ENCODE results near the gene UBE2G2.

Gene UBE2G2

DNA sequence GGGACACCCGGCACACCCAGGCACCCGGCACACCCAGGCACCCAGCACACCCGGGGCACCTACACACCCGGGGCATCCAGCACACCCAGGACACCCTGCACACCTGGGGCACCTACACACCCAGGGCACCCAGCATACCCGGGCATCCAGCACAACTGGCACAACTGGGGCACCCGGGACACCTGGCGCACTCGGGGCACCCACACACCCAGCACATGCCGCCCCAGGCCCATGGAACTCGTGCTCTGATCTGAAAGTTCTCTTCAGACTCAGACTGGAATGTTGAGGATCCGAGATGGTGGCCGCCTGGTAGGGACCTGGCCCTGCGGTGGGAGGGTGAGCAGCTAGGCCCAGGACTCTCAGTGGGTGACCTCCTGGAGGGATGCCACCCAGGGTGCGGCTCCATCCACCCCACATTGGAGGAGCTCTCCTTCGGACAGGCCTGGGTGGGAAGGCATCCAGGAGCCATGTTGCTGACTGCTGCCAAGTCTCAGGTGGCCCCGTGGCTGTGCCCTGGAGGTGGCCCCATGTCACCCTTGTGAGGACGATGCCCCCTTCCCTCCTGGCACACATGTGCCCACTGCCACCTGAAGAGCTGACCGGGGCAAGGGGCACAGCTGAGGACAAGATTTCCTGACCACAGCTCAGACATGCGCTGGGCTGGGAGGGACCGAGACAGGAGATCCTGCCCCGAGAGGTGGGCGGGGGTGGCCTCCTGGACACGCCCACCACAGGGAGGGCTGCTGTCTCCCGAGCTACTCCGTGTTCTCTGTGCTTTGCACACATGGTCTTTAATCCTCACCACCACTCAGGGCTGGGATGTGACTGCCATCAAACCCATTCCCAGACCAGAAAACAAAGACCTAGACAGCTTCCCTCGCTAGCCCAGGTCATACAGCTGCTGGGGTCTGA is 37.0 kb downstream of the UBE2G2 start:
- no peak overlapping the region for H3K27ac ChIP-seq (ENCODE audit: low read length)
- no peak overlapping the region for H2AFZ ChIP-seq (ENCODE audit: low read depth, low read length)
- DNase-seq (no peak), ATAC-seq (ENCODE audit: insufficient read depth, low read depth) (no peak)
- no peak overlapping the region for H3K4me3 ChIP-seq (ENCODE audit: low read depth in 1 of 2, low read length in 2 of 2)
- peaks cover 8% of the 10 kb centered on the region for H4K20me1 ChIP-seq (ENCODE audit: insufficient read depth, low read length)
- no peak overlapping the region for H3K4me2 ChIP-seq (ENCODE audit: insufficient read depth, low read length)
- no peaks in the 10 kb centered on the region for H3K9me3 ChIP-seq (ENCODE audit: insufficient read depth, low read length, severe bottlenecking)
- TF ChIP-seq EZH2 (IDR thresholded peaks at IDR 0.05; ENCODE audit: borderline replicate concordance, low read depth, low read length, severe bottlenecking), result no peak
- TF ChIP-seq, protein P1, sequence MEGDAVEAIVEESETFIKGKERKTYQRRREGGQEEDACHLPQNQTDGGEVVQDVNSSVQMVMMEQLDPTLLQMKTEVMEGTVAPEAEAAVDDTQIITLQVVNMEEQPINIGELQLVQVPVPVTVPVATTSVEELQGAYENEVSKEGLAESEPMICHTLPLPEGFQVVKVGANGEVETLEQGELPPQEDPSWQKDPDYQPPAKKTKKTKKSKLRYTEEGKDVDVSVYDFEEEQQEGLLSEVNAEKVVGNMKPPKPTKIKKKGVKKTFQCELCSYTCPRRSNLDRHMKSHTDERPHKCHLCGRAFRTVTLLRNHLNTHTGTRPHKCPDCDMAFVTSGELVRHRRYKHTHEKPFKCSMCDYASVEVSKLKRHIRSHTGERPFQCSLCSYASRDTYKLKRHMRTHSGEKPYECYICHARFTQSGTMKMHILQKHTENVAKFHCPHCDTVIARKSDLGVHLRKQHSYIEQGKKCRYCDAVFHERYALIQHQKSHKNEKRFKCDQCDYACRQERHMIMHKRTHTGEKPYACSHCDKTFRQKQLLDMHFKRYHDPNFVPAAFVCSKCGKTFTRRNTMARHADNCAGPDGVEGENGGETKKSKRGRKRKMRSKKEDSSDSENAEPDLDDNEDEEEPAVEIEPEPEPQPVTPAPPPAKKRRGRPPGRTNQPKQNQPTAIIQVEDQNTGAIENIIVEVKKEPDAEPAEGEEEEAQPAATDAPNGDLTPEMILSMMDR (IDR thresholded peaks at IDR 0.05; ENCODE audit: borderline replicate concordance, extremely low read depth, low read length, poor library complexity, severe bottlenecking), result no peak
- H3K27me3 ChIP-seq (ENCODE audit: insufficient read depth, low read length, poor library complexity), result no peaks in the 10 kb centered on the region
- no peaks in the 10 kb centered on the region for H3K4me1 ChIP-seq (ENCODE audit: insufficient read depth, low read length)
- peaks cover 7% of the 10 kb centered on the region; the same call in 1 of the 2 replicates for H3K36me3 ChIP-seq (ENCODE audit: insufficient read depth, low read length)
- H3K79me2 ChIP-seq (ENCODE audit: insufficient read depth, low read length), result no peaks in the 10 kb centered on the region
- no peak overlapping the region for H3K9ac ChIP-seq (ENCODE audit: low read depth, low read length)

DNA sequence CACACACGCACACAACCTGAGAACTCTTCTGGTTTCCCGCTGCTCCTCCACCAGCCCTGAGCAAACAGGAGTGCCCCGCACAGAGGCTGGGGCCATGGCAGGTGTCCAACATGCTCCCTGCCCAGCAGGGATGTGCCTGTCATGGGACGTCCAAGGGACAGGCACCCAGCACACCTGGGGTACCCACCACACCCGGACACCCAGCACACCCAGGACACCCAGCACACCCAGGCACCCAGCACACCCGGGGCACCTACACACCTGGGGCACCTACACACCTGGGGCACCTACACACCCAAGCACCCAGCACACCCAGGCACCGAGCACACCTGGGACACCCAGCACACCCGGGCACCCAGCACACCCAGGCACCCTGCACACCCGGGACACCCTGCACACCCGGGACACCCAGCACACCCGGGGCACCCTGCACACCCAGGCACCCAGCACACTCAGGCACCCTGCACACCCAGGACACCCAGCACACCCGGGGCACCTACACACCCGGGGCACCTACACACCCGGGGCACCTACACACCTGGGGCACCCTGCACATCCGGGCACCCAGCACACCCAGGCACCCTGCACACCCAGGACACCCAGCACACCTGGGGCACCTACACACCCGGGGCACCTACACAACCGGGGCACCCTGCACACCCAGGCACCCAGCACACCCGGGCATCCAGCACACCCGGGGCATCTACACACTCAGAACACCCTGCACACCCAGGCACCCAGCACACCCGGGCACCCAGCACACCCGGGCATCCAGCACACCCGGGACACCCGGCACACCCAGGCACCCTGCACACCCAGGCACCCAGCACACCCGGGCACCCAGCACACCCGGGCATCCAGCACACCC is 37.9 kb downstream of the UBE2G2 start:
- Histone ChIP-seq H3K4me1 (ENCODE audit: insufficient read depth, low read length) (no peaks in the 10 kb centered on the region), H3K4me2 (ENCODE audit: insufficient read depth, low read length) (no peak overlapping the region), H2AFZ (ENCODE audit: low read depth, low read length) (no peak overlapping the region), H3K27ac (ENCODE audit: low read length) (no peak overlapping the region), H3K4me3 (ENCODE audit: low read depth in 1 of 2, low read length in 2 of 2) (no peak overlapping the region), H3K79me2 (ENCODE audit: insufficient read depth, low read length) (no peaks in the 10 kb centered on the region), H3K9me3 (ENCODE audit: insufficient read depth, low read length, severe bottlenecking) (no peaks in the 10 kb centered on the region), H3K36me3 (ENCODE audit: insufficient read depth, low read length) (peaks cover 3% of the 10 kb centered on the region; the same call in 1 of the 2 replicates), H4K20me1 (ENCODE audit: insufficient read depth, low read length) (peaks cover 6% of the 10 kb centered on the region), H3K9ac (ENCODE audit: low read depth, low read length) (no peak overlapping the region), H3K27me3 (ENCODE audit: insufficient read depth, low read length, poor library complexity) (no peaks in the 10 kb centered on the region)
- DNase-seq, result no peak
- ATAC-seq (ENCODE audit: insufficient read depth, low read depth), result no peak
- TF ChIP-seq, protein P1 (IDR thresholded peaks at IDR 0.05; ENCODE audit: borderline replicate concordance, extremely low read depth, low read length, poor library complexity, severe bottlenecking), result no peak
- TF ChIP-seq EZH2 (IDR thresholded peaks at IDR 0.05; ENCODE audit: borderline replicate concordance, low read depth, low read length, severe bottlenecking), result no peak

DNA sequence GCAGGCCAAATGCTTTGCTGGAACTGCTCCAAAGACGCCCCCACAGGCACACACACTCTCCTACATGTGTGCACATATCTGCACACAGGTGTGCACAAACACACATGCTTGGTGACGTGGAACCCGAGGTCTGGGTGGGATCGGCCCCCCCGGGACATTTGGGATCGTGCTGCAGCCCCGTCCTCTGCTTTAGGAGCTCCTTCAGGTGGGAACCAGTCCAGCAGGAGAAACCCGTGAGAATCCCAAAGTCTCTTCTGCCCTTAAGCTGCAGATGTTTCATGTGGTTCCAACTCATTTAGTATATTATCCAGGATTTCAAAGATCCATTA is 38.6 kb downstream of the UBE2G2 start:
- H3K4me1 ChIP-seq (ENCODE audit: insufficient read depth, low read length), result no peaks in the 10 kb centered on the region

More for the DNA sequence above, 38.6 kb downstream of the UBE2G2 start:
- no peak overlapping the region for H3K4me3 ChIP-seq (ENCODE audit: low read depth in 1 of 2, low read length in 2 of 2)
- H3K4me2 ChIP-seq (ENCODE audit: insufficient read depth, low read length), result no peak overlapping the region
- ATAC-seq (ENCODE audit: insufficient read depth, low read depth) (no peak), DNase-seq (no peak)
- no peaks in the 10 kb centered on the region for H3K79me2 ChIP-seq (ENCODE audit: insufficient read depth, low read length)
- H4K20me1 ChIP-seq (ENCODE audit: insufficient read depth, low read length), result peaks cover 4% of the 10 kb centered on the region
- H2AFZ ChIP-seq (ENCODE audit: low read depth, low read length), result no peak overlapping the region
- no peaks in the 10 kb centered on the region for H3K9me3 ChIP-seq (ENCODE audit: insufficient read depth, low read length, severe bottlenecking)
- no peak overlapping the region for H3K9ac ChIP-seq (ENCODE audit: low read depth, low read length)
- no peak for TF ChIP-seq EZH2 (IDR thresholded peaks at IDR 0.05; ENCODE audit: borderline replicate concordance, low read depth, low read length, severe bottlenecking)
- TF ChIP-seq, protein P1 (IDR thresholded peaks at IDR 0.05; ENCODE audit: borderline replicate concordance, extremely low read depth, low read length, poor library complexity, severe bottlenecking), result no peak
- no peaks in the 10 kb centered on the region for H3K27me3 ChIP-seq (ENCODE audit: insufficient read depth, low read length, poor library complexity)
- H3K27ac ChIP-seq (ENCODE audit: low read length), result no peak overlapping the region
- H3K36me3 ChIP-seq (ENCODE audit: insufficient read depth, low read length), result no peaks in the 10 kb centered on the region
